Activated T-helper 1 cell treated with anti-CD3 and anti-CD28 coated beads, Interleukin-12 subunit alpha, Interleukin-12 subunit beta, Interleukin-2, Interleukin-4 antibody, amounts not matched to agents 30 ng/mL and 10 ng/mL and 1 ng/mL, durations not matched to agents 14 hours and 24 hours and 36 hours (primary cell): ENCODE results near the gene EIF4A3. TPM values are rescaled to one million over a fixed set of nuclear protein-coding genes. Genes with fewer than 3 reads are reported as not detected.

ENCODE experiments used
- total RNA-seq: library from RNA; stranded (reverse); gene quantifications from 2 replicates; pipeline ENCODE4 v1.2.3, GENCODE V29; 2022

Gene EIF4A3
- total RNA-seq, 1 donor from 2014 or later, result 182 TPM

Other genes starting within 250 kb of the EIF4A3 start
- gene TBC1D16, start 111.3 kb downstream of the EIF4A3 start, total RNA-seq, result 1.8 and 1.9 TPM in 2 replicates
- gene CCDC40, start 110.5 kb downstream of the EIF4A3 start, total RNA-seq, result 0.15 and 0.16 TPM in 2 replicates
- 12.3 and 13.1 TPM in 2 replicates for gene GAA, start 45.5 kb downstream of the EIF4A3 start, total RNA-seq
- gene CARD14, start 22.9 kb upstream of the EIF4A3 start, total RNA-seq, result not detected in 2 replicates
- gene SGSH, start 73.2 kb upstream of the EIF4A3 start, total RNA-seq, result 20.1 and 22.2 TPM in 2 replicates
- gene SLC26A11, start 73.3 kb upstream of the EIF4A3 start, total RNA-seq, result 5.5 and 5.9 TPM in 2 replicates
- 282 and 290 TPM in 2 replicates for gene RNF213, start 113.7 kb upstream of the EIF4A3 start, total RNA-seq